ENCODE results near the gene GPR139. TPM values are rescaled to one million over a fixed set of nuclear protein-coding genes. Genes with fewer than 3 reads are reported as not detected.

The GPR139 gene
- total RNA-seq, 4 donors from 2014 or later = not detected

- TF ChIP-seq, protein P1, sequence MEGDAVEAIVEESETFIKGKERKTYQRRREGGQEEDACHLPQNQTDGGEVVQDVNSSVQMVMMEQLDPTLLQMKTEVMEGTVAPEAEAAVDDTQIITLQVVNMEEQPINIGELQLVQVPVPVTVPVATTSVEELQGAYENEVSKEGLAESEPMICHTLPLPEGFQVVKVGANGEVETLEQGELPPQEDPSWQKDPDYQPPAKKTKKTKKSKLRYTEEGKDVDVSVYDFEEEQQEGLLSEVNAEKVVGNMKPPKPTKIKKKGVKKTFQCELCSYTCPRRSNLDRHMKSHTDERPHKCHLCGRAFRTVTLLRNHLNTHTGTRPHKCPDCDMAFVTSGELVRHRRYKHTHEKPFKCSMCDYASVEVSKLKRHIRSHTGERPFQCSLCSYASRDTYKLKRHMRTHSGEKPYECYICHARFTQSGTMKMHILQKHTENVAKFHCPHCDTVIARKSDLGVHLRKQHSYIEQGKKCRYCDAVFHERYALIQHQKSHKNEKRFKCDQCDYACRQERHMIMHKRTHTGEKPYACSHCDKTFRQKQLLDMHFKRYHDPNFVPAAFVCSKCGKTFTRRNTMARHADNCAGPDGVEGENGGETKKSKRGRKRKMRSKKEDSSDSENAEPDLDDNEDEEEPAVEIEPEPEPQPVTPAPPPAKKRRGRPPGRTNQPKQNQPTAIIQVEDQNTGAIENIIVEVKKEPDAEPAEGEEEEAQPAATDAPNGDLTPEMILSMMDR (IDR thresholded peaks at IDR 0.05; ENCODE audit: low read depth) = no peak
Observed at GRCh38 chr16:20074099-20074991, 655 bp upstream of the GPR139 start.

DNA sequence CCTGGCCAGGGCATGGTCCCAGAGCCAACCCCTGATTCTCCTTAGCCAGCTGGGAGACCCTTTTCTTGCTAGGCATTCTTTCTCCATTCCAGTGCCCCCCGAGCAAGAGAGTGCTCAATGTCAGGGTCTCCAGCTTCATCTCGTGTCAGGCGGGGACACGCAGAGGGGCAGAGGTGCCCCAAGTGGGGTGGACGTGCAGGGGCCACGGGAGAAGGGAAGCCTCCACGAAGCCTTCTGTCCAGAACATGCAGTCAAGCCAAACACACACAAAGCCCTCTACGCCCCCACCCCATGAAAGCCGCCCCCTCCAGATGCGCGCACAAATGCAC is 852 bp downstream of the GPR139 start:
- TF ChIP-seq, protein P1 (IDR thresholded peaks at IDR 0.05; ENCODE audit: low read depth) = no peak

DNA sequence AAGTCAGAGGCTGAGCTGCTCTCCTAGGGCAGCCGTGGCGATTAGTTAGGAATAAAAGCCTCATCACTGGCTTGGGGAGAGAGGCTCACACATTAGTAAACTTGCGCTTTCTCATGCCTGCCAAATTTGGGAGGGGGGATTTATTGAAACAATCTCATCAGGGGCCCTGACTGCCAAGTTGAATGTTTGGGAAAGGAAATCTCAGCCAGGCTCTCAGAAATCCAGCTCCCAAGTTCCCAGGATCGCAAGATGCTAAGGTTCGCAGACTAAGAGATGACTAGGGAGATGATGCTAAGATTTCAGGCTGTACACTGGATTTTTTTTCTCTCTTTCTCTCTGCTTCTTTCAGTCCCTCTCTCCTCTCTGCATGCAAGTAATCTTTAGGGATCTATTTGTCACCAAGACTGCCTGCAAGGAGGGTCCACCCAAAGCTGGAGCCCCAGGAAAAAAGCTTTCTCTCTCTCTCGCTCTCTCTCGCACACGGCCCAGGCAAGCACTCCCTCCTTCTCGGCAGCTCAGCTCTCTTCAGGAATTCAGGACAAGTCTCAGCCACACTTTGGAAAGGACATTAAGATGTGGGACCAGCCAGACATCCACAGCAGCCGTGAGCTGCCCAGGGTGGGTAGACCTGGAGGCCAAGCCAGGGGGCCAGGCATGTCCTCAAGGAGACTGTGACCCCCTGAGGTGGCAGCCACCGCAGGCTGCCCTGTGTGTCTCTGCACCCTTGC is 1.4 kb downstream of the GPR139 start:
- TF ChIP-seq, protein P1 (IDR thresholded peaks at IDR 0.05; ENCODE audit: low read depth) = no peak

DNA sequence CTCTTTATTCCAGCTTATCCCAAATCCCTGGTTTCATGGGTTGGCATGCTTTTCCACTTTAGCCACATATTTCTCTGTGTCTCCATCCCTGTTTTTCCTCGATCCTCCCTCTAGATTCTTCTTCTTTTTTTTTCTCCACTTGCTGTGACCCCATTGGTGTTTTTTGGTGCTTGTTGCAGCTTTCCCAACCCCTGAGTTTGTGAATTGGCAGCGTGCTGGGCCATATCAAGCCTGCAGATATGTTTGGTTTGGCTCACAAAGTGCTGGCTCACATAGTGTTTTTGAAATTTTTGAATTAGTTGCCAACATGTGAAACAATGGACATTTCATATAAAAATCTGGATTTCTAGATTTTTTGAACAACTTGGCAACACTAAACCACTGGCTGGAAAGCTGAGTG is 8.8 kb downstream of the GPR139 start:
- TF ChIP-seq, protein P1 (IDR thresholded peaks at IDR 0.05; ENCODE audit: low read depth) = no peak

DNA sequence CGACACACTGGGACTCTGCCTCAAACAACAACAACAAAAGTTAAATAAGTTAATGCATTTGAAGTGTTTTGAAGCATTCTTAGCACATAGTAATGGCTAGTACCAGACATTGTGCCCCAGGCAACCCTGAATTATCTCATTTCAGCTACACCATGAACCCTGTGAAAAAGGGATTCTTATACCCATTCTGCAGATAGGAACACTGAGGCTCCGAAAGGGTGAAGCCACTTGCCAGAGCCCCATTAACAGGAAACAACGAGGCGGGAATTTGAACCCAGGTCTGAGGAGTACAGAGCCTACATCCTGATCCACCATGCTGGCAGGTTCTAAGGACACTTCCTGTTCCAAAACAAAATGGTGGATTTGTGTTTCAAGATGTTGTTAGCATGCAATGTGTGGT is 9.2 kb downstream of the GPR139 start:
- TF ChIP-seq, protein P1 (IDR thresholded peaks at IDR 0.05; ENCODE audit: low read depth) = no peak

DNA sequence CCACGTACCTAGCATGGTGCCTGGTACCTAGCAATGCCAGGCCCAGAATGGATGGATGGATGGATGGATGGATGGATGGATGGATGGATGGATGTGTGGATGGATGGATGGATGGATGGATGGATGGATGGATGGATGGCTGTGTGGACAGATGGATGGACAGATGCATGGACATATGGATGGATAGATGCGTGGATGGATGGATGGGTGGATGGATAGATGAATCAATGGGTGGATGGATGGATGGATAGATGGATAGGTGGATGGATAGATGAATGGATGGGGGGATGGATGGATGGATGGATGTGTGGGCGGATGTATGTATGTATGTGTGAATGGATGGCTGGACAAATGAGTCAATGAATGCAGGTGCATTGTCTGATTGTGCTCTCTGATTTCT is 12.6 kb downstream of the GPR139 start:
- TF ChIP-seq, protein P1 (IDR thresholded peaks at IDR 0.05; ENCODE audit: low read depth) = no peak

GRCh38 chr16:20056436-20056835 is 17.3 kb downstream of the GPR139 start:
- TF ChIP-seq, protein P1 (IDR thresholded peaks at IDR 0.05; ENCODE audit: low read depth) = no peak

Data from subcutaneous adipose tissue (tissue), 4 donors.